Heart left ventricle (tissue), 16 donors: Measurements from ENCODE around the gene TEK. TPM values are rescaled to one million over a fixed set of nuclear protein-coding genes. Genes with fewer than 3 reads are reported as not detected.
A peak's percentile ranks its signal among the peaks of the same experiment; 100 is the strongest.

Experiments
- ATAC-seq, 4 donors: fragments of 200-7000 bp; cut with Tn5 transposase; one replicate each; pipeline ENCODE4 v1.9.1; 2020 to 2022; ENCODE audit warnings: moderate library complexity in 4 of 4, mild to moderate bottlenecking in 3 of 4, moderate number of reproducible peaks in 1 of 4
- DNase-seq, 5 donors: peaks; one replicate each; pipeline ENCODE4 v3.0.0-alpha.2; 2020
- H3K27ac ChIP-seq, 12 donors: fragments of 200-600 bp; sonication (generic) in 4 of 12; one replicate each; pipeline versions ENCODE4 v1.5.0 to v1.8.0; 2016 to 2022; ENCODE audit warnings: mild to moderate bottlenecking in 2 of 12
- H3K27me3 ChIP-seq, 9 donors: fragments of 200-600 bp; sonication (generic) in 2 of 9; one replicate each; pipeline versions ENCODE4 v1.5.1 to v1.8.0; 2016 to 2022; ENCODE audit warnings: mild to moderate bottlenecking in 3 of 9
- H3K36me3 ChIP-seq, 9 donors: fragments of 200-600 bp; sonication (generic) in 2 of 9; one replicate each; pipeline versions ENCODE4 v1.5.0 to v1.8.0; 2018 to 2022; ENCODE audit warnings: mild to moderate bottlenecking in 2 of 9
- H3K4me1 ChIP-seq, 12 donors: fragments of 200-600 bp; sonication (generic) in 4 of 12; one replicate each; pipeline versions ENCODE4 v1.5.0 to v1.8.0; 2016 to 2022; ENCODE audit warnings: mild to moderate bottlenecking in 3 of 12
- H3K4me3 ChIP-seq, 12 donors: fragments of 200-600 bp; sonication (generic) in 4 of 12; one replicate each; pipeline versions ENCODE4 v1.5.0 to v1.8.0; 2017 to 2022; ENCODE audit warnings: mild to moderate bottlenecking in 9 of 12, moderate library complexity in 4 of 12
- H3K9me3 ChIP-seq, 12 donors: fragments of 200-600 bp; sonication (generic) in 4 of 12; one replicate each; pipeline versions ENCODE4 v1.5.0 to v1.8.0; 2016 to 2022; ENCODE audit warnings: mild to moderate bottlenecking in 1 of 12
- POLR2A ChIP-seq, 2 donors: fragments of 450-650 bp; IDR thresholded peaks; one replicate each; pipeline ENCODE4 v1.6.1; 2017; ENCODE audit warnings: antibody characterized with exemption in 2 of 2, mild to moderate bottlenecking in 2 of 2, moderate library complexity in 2 of 2
- WGBS, 4 donors: extraction: QIAGEN DNeasy Blood & Tissue Kit in 2 of 4; methylation state at CpG; one replicate each; pipeline versions ENCODE4 v1.1.5 to v1.1.7; 2013 to 2018; 5-methylcytosine and 5-hydroxymethylcytosine counted together
- intact Hi-C, 10 donors: fragments of 100-400 bp; cut with DNase I; formaldehyde crosslinking; loops; one replicate each; pipeline versions ENCODE4 v1.11.1 to v1.14.2; 2022
- polyA plus RNA-seq, 2 donors: library from polyadenylated mRNA; stranded (reverse); fragments of 200-250 nt; gene quantifications; one replicate each; pipeline ENCODE4 v1.2.3, GENCODE V29; 2013
- total RNA-seq, 9 donors: library from RNA; depleted of rRNA in 2 of 9; stranded (reverse); fragments of >200 nt in 2 of 9; fragmentation: NEBNext Ultra II Directional in 3 of 9; extraction: Animal tissue kit (Norgen Biotek cat#: 25700) in 3 of 9; gene quantifications; one replicate each; pipeline versions ENCODE4 v1.1.0 to v1.2.4, GENCODE V29; 2016 to 2023
- TF ChIP-seq, protein P1 (sequence below), 12 donors: fragments of 200-600 bp; sonication (generic) in 4 of 12; IDR thresholded peaks; one replicate each; pipeline versions ENCODE4 v1.5.0 to v1.8.0; 2018 to 2022; ENCODE audit warnings: antibody characterized with exemption in 12 of 12, mild to moderate bottlenecking in 5 of 12
- donor health status: ischemic (EF 13 %, LVEDD 7.1; RV severe dilation, severe dysfunction).
- donor health status: healthy with polysubstance abuse.
- donor health status: DM: no; HTN: yes; CAD: no.
- donor health status: DM: no; HTN: no; CAD: no.
- donor health status: ischemic (EF 25% LVEDD 6.9; RV normal size, moderate dysfunction).
- donor health status: ischemic (EF 25% LVEDD 5.7; RV mildly dilated, moderate dysfunction).
- donor health status: healthy.
- donor health status: DM: yes; HTN: yes; CAD: no.
- donor health status: ischemic (EF 35%, LVEDD 5.7; RV mildly dilated, moderate dysfunction).
- donor health status: nonischemic (EF 11% LVEDD 7.7; RV severe dilation, severe dysfunction).
- donor health status: DM: yes; HTN: yes; CAD: no.
- donor health status: PGD.
- donor health status: ischemic (EF 29% LVEDD 5.4; RV normal size, mild dysfunction).
- donor health status: nonischemic (EF 23%, LVEDD 6.1; RV moderate dilation, normal function).

The TEK gene
- total and polyA plus RNA-seq, 11 donors, result 6.4 to 36.5 (median 19.0) TPM

DNA sequence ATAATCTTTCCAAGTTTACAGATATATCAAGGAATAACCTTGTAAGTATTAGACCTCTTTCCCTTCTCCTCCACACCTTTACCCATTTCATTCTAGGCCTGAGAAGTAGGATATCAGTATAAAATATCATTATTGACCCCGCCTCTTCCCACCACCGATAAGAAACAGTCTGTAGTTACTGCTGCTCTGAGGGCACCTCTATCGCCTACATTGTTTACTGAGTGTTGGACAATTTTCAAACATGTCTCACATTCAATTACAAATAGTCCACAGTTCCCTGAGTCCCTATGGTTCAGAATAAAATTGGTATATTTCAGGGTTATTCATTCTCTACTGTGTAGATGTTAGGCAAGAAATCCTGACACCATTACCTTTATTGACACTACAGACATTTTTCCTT, 73.4 kb downstream of the TEK start:
- Histone ChIP-seq H3K4me3 (no peak overlapping the region), H3K27me3 (no peaks in the 10 kb centered on the region), H3K9me3 (peaks cover 0 to 15% (median 7%) of the 10 kb centered on the region in 12 donors), H3K27ac (no peak overlapping the region), H3K36me3 (peaks cover 0 to 30% (median 5%) of the 10 kb centered on the region in 9 donors), H3K4me1 (peaks cover 0 to 25% (median 6%) of the 10 kb centered on the region in 12 donors)
- ATAC-seq (no peak), DNase-seq (no peak)
- no peak for TF ChIP-seq POLR2A (IDR thresholded peaks at IDR 0.05)
- TF ChIP-seq, protein P1, sequence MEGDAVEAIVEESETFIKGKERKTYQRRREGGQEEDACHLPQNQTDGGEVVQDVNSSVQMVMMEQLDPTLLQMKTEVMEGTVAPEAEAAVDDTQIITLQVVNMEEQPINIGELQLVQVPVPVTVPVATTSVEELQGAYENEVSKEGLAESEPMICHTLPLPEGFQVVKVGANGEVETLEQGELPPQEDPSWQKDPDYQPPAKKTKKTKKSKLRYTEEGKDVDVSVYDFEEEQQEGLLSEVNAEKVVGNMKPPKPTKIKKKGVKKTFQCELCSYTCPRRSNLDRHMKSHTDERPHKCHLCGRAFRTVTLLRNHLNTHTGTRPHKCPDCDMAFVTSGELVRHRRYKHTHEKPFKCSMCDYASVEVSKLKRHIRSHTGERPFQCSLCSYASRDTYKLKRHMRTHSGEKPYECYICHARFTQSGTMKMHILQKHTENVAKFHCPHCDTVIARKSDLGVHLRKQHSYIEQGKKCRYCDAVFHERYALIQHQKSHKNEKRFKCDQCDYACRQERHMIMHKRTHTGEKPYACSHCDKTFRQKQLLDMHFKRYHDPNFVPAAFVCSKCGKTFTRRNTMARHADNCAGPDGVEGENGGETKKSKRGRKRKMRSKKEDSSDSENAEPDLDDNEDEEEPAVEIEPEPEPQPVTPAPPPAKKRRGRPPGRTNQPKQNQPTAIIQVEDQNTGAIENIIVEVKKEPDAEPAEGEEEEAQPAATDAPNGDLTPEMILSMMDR (IDR thresholded peaks at IDR 0.05), result no peak
- 70 to 80% (median 74%) methylated on average over 3 of the region's 3 CpGs for WGBS, 4 donors
- intact Hi-C loops, result loop anchor here in 1 of 10 donors (5.0 kb wide), 1 partner anchor 65 kb away; no protein-coding TSS in a partner anchor

DNA sequence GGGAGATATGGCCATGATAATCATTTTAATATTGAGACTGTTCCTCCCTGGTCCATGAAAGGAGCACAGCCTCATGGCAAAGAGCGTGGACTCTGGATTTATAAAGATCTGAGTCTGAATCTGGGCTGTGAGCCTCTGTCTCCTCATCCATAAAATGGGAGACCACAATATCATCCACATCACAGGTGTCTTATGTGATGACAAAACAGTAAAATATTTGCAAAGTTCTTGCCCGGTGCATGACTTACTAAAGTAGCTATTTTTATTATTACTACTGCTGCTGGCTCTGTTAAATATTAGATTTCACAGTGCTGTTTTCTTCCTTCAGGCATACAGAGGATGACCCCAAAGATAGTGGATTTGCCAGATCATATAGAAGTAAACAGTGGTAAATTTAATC, 74.1 kb downstream of the TEK start:
- H3K27ac ChIP-seq, result no peak overlapping the region
- intact Hi-C loops, result loop anchor here in 1 of 10 donors (5.0 kb wide), 1 partner anchor 66 kb away; no protein-coding TSS in a partner anchor
- whole genome bisulfite sequencing, 4 donors, result 97 to 99% (median 98%) methylated on average over 2 of the region's 2 CpGs
- H3K36me3 ChIP-seq, result peaks cover 0 to 37% (median 5%) of the 10 kb centered on the region in 9 donors
- TF ChIP-seq, protein P1 (IDR thresholded peaks at IDR 0.05), result no peak
- TF ChIP-seq POLR2A (IDR thresholded peaks at IDR 0.05), result no peak
- ATAC-seq (no peak), DNase-seq (no peak)
- H3K9me3 ChIP-seq, result peaks cover 0 to 8% (median 4%) of the 10 kb centered on the region in 12 donors
- no peak overlapping the region for H3K4me3 ChIP-seq
- H3K4me1 ChIP-seq, result peaks cover 0 to 25% (median 6%) of the 10 kb centered on the region in 12 donors
- H3K27me3 ChIP-seq, result no peaks in the 10 kb centered on the region

DNA sequence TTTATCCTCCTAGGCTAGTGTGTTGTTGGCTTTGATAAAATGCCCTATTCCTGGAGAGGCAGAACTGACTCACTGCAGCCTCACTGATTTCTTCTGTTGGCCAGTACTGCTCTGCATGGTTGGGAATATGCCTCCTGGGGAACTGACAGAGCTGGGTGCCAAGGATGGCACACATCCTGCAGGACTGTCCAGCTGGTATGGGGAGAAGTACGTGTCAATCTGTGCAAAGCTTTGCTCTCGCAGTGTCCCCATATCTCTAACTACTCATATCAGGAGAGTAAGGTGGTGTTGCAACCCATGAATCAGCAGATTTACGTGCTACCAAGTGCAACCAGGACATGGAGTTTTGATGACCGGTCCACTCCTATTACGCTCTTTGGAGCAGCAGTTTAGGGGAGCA, 74.7 kb downstream of the TEK start:
- no peak overlapping the region for H3K4me3 ChIP-seq
- WGBS, 4 donors, result 87 to 93% (median 88%) methylated on average over 5 of the region's 5 CpGs
- H3K9me3 ChIP-seq, result peaks cover 0 to 2% (median 0%) of the 10 kb centered on the region in 12 donors
- peaks cover 0 to 37% (median 5%) of the 10 kb centered on the region in 9 donors for H3K36me3 ChIP-seq
- DNase-seq (no peak), ATAC-seq (no peak)
- intact Hi-C loops, result loop anchor here in 1 of 10 donors (5.0 kb wide), 1 partner anchor 66 kb away; no protein-coding TSS in a partner anchor
- no peaks in the 10 kb centered on the region for H3K27me3 ChIP-seq
- H3K27ac ChIP-seq, result peak overlapping the region in 1 of 12 donors; percentile 39
- no peak for TF ChIP-seq POLR2A (IDR thresholded peaks at IDR 0.05)
- TF ChIP-seq, protein P1 (IDR thresholded peaks at IDR 0.05), result no peak
- H3K4me1 ChIP-seq, result peaks cover 0 to 25% (median 6%) of the 10 kb centered on the region in 12 donors

DNA sequence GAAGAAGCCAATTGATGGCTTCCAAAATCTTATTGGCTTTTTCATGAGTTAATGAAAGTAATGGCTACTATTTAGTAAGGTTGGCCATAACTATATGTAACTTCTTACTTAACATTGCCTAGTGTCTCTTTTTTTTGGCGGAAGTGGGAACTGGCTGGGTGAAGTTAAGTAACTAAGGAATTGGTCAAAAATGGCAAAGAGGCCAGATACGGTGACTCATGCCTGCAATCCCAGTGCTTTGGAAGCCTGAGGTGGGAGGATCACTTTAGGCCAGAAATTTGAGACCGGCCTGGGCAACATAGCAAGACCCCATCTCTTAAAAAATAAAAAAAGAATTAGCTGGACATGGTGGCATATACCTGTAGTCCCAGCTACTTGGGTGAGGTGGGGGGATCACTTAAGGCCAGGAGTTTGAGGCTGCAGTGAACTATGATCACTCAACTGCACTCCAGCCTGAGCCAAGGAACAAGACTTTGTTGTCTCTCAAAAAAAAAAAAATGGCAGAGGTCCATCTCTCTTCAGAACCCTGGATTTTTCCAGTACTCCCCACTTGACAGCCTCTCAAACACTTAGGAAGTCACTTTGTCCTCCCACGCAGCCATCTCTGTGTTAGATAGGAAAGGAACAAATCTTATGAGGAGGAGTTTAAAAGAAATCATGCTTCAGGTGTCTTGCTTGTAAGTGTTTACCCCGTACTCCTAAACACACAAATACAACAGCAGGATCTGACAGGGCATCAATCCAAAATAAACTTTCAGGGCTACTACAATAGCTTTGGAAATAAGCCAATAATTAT, 75.7 kb downstream of the TEK start:
- Histone ChIP-seq H3K27me3 (no peaks in the 10 kb centered on the region), H3K36me3 (peaks cover 0 to 37% (median 5%) of the 10 kb centered on the region in 9 donors), H3K4me1 (peaks cover 0 to 25% (median 6%) of the 10 kb centered on the region in 12 donors), H3K27ac (peak overlapping the region in 5 of 12 donors; percentile 8 to 39 (median 27)), H3K9me3 (no peaks in the 10 kb centered on the region), H3K4me3 (no peak overlapping the region)
- peak in 2 of 5 donors; percentile 23 to 29 for DNase-seq
- intact Hi-C loops, result loop anchor here in 4 of 10 donors (5.0 kb wide), 4 partner anchors 47 to 77 kb away; partner anchors contain the start of gene TEK (in 1 of the 4)
- ATAC-seq, result peak in 3 of 4 donors; percentile 32 to 82 (median 47)
- 52 to 68% (median 59%) methylated on average over 5 of the region's 5 CpGs for WGBS, 4 donors
- TF ChIP-seq POLR2A (IDR thresholded peaks at IDR 0.05), result no peak
- TF ChIP-seq, protein P1 (IDR thresholded peaks at IDR 0.05), result no peak
